Heart left ventricle (tissue), 13 donors: ENCODE measurements around the gene TGM2.

Experiments
- CTCF ChIP-seq, 12 donors: fragments of 200-600 bp; sonication (generic) in 4 of 12; IDR thresholded peaks; one replicate each; pipeline versions ENCODE4 v1.5.0 to v1.8.0; 2018 to 2022; ENCODE audit warnings: antibody characterized with exemption in 12 of 12, mild to moderate bottlenecking in 5 of 12
- POLR2A ChIP-seq, 2 donors: fragments of 450-650 bp; IDR thresholded peaks; one replicate each; pipeline ENCODE4 v1.6.1; 2017; ENCODE audit warnings: antibody characterized with exemption in 2 of 2, mild to moderate bottlenecking in 2 of 2, moderate library complexity in 2 of 2
- donor health status: ischemic (EF 13 %, LVEDD 7.1; RV severe dilation, severe dysfunction).
- donor health status: DM: no; HTN: yes; CAD: no.
- donor health status: DM: no; HTN: no; CAD: no.
- donor health status: ischemic (EF 25% LVEDD 6.9; RV normal size, moderate dysfunction).
- donor health status: ischemic (EF 25% LVEDD 5.7; RV mildly dilated, moderate dysfunction).
- donor health status: ischemic (EF 35%, LVEDD 5.7; RV mildly dilated, moderate dysfunction).
- donor health status: nonischemic (EF 11% LVEDD 7.7; RV severe dilation, severe dysfunction).
- donor health status: DM: yes; HTN: yes; CAD: no.
- donor health status: PGD.
- donor health status: ischemic (EF 29% LVEDD 5.4; RV normal size, mild dysfunction).
- donor health status: nonischemic (EF 23%, LVEDD 6.1; RV moderate dilation, normal function).

GRCh38 chr20:38211200-38212097 is 46.4 kb upstream of the TGM2 start:
- TF ChIP-seq CTCF (IDR thresholded peaks at IDR 0.05) (no peak), POLR2A (IDR thresholded peaks at IDR 0.05) (no peak)
